Stimulated activated CD4-positive, alpha-beta T cell treated with anti-CD3 and anti-CD28 coated beads, Interleukin-2, amount 100 ng/mL, for 48 hours (primary cell): ENCODE results near the gene DIP2A.

Source experiments
- DNase-seq, 2 donors: peaks; one replicate each; pipeline ENCODE4 v3.0.0-alpha.2; 2020

DIP2A gene

DNA sequence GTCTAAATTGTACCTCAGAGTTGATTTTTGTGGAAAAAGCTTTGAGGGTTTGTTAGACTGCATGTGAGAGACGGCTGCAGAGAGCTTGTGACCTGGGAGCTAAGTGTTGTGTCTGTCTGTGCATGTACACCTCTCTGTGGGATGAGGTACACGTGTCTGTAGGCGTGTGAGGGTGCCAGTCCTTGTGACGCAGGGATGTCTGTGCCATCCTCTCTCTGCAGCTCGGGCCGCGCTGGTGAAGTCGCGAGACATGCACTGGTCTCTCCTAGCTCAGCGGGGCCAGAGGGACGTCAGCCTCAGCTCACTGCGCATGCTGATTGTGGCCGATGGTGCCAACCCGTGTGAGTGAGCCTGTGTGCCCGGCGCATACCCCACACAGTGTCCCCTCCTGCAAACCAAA, 79.6 kb downstream of the DIP2A start:
- DNase-seq = no peak

GRCh38 chr21:46538851-46539666, 80.4 kb downstream of the DIP2A start:
- no peak for DNase-seq

- no peak for DNase-seq
Measured at GRCh38 chr21:46540087-46540710, 81.5 kb downstream of the DIP2A start.

DNA sequence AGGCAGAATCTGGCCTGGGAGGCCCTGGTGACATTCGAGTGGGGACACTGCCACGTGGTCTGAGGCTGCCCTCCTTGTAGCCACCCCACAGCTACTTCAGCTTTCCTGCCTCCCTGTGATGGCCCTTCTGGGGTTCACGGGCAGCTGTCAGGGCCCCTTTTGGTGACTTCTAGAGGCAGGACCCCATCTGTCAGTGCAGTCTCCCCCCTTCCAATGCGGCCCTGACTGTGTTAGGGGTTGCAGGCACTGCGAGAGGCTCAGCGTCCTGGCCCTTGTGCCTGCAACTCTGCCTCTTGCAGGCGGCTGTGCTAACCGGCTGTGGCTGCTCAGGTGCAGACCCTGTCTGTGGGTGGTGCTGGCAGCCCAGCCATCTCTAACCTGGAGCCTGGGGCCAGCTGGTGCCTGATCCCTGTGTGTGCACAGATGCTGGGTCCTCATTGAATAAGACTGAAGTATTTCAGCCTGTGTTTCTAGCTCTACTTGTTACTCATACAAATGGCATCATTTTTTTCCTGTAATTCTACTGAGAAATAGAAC, 84.0 kb downstream of the DIP2A start:
- no peak for DNase-seq

- no peak for DNase-seq
Measured at GRCh38 chr21:46543306-46543705, 84.6 kb downstream of the DIP2A start.

DNA sequence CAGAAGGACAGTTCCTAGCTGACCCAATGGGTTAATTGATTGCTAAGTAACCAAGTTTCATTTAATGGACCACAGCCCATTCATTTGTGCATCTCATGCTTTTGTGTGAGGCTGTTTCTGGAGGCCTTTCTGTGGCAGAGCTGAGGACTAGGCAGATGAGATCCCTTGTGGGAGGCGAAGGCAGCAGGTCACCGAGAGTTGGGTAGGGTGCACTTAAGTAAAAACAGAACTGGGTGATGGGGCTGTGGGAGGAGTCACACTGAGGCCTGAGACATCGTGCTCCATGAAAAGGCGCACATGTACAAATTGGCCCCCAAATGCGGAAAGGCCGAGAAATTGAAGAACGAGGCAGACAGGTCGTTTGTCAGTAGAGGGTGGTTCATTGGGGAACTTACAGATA, 85.3 kb downstream of the DIP2A start:
- no peak for DNase-seq

GRCh38 chr21:46544824-46545223, 86.1 kb downstream of the DIP2A start:
- DNase-seq = no peak

DNA sequence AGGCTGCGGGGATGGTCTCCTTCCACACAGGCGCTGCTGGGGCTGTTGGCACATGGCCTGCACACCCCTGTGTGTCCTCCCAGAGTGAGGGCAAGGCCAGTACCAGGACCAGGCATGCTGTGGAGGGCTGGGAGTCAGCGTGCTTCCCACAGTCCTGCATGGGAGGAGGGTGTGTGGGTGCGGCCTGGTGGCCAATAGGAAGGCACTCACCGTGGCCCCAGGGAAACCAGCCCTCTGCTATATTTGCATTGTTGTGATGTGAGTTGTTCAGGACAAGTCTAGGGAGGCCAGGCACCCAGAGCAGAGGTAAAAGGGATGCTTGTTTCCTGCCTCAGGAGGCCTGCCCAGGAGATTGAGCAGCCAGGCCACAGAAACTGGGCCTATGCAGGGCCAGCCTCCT, 86.7 kb downstream of the DIP2A start:
- DNase-seq = no peak

DNA sequence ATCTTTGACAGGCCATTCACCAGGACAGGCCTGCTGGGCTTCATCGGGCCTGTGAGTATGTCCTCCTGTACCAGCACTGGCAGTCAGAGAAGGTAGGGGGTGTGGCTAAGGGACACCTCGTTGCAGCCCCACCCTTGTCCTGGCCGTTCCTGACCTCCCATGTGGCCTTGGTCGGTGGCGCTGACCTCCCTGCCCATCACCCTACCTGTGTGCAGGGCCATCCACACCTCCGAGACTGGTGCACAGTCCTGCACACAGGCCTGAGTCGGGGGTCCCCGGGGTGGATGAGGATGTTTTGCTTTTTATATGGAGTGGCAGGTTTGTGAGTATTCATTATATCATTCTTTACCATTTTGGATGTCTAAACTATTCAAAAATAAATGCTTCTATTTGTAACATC, 87.2 kb downstream of the DIP2A start:
- no peak for DNase-seq

DNA sequence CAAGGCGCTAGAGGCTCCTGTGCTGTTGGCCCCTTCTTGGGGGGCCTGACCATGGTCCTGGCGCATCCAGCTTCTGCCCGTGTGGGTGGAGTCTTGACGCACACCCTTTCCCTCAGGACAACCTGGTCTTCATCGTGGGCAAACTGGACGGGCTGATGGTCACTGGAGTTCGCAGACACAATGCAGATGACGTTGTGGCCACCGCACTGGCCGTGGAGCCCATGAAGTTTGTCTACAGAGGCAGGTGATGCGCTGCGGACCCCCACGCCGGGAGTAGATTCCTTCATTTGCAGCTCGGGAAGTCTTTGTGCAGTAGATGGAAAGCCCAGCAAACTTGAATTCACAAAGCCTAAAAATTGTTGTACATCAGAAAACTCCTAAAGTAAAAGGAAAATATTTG, 88.1 kb downstream of the DIP2A start:
- no peak for DNase-seq

GRCh38 chr21:46549650-46550049, 91.0 kb downstream of the DIP2A start:
- no peak for DNase-seq

- DNase-seq = no peak
Measured at GRCh38 chr21:46550116-46550941, 91.6 kb downstream of the DIP2A start.

- peak in 1 of 2 donors; percentile 38 for DNase-seq
Measured at GRCh38 chr21:46551636-46552241, 93.0 kb downstream of the DIP2A start.

DNA sequence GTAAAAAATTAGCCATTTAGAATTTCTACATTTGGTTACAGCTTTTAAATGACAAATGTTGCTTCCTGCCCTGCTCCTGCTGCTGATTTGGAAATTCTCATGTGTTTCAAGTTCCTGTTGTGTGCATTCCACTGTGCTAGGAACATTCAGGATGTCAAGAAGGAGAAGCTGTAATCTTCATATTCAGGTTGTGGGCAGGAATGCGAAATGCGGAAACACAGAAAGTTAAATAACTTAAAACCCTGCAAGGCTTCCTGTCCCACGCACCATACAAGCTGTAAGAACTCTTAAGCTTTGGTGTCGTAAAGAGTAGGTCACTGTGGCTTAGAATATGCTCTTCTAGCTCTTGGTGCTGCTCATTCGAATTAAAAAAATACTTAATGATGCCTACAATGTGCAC, 93.6 kb downstream of the DIP2A start:
- no peak for DNase-seq

- no peak for DNase-seq
Measured at GRCh38 chr21:46552865-46553379, 94.2 kb downstream of the DIP2A start.

DNA sequence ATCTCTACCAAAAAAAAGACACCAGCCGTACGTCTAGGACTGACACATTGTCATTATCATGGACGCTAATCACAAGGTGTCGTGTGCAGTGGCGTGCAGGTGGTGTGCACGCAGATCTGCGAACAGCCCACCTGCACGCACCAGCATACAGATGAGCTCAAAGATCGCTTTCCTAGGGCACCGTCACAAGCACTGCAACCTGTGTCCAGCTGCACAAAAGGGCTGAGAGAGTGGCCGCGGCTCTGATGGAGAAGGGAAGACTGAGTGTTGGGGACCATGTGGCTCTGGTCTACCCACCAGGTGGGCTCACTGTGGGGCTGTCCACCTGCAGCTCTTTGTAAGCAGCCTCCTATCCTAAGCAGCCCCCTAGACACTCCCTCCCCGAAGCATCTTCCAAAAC, 95.3 kb downstream of the DIP2A start:
- DNase-seq = no peak

DNA sequence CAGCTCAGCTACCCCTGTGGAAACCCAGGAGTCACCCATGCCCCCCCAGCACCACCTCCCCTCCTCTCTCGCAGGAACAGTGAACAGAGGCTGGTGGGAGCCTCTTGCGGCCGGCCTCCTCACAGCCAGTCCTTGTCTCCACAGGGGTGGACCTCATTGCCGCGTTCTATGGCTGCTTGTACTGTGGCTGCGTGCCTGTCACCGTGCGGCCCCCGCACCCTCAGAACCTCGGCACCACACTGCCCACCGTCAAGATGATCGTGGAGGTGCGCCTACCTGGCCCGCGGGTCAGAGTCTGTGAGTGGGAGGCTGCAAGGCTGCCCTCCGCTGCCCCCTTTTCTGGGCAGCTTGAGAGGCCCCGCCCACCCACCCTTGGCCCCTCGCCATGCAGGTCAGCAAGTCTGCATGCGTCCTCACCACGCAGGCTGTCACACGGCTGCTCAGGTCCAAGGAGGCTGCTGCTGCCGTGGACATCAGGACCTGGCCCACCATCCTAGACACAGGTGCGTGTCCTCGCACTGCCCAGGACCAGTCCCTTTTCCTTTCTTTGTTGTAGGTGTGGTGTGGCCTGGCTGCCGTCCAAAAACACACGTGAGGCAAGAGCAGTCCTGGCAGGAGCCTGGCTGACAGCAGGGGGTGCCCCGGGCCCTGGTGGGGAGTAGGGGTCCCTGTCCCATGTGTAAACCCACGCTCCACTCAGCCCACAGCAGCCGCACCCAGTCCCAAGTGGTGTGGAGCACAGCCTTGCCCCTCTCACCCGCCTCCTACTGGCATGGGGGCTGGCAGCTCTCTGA, 95.9 kb downstream of the DIP2A start:
- DNase-seq = no peak

- DNase-seq = no peak
Measured at GRCh38 chr21:46555225-46555617, 96.5 kb downstream of the DIP2A start.

GRCh38 chr21:46555678-46556077, 97.0 kb downstream of the DIP2A start:
- no peak for DNase-seq

DNA sequence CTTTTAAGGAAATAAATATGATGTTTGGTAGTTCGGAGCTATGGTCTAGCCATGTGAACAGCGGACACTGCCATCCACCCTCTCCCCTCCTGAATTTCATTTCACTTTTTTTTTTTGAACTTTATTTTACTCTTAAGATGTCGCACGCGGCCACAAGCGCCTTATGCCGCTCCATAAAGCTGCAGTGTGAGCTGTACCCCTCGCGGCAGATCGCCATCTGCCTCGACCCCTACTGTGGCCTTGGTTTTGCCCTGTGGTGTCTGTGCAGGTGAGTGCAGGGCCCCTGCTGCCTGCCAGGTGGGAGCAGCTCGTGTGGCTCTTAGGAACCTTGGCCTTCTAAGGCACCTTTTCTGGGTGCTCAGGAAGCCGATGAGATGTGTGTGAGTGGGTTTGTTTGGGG, 98.1 kb downstream of the DIP2A start:
- no peak for DNase-seq

- DNase-seq = no peak
Measured at GRCh38 chr21:46557469-46557868, 98.8 kb downstream of the DIP2A start.

- no peak for DNase-seq
Measured at GRCh38 chr21:46557919-46558392, 99.3 kb downstream of the DIP2A start.
